A673 (cell line): ENCODE results near the gene CC2D1A. TPM values are rescaled to one million over a fixed set of nuclear protein-coding genes. Genes with fewer than 3 reads are reported as not detected.

ENCODE experiments used
- BruUV-seq: library from RNA; stranded (reverse); fragments of 400-500 nt; replicated peaks from 2 replicates; lab custom pipeline; 2021; lab: Mats Ljungman, UMichigan
- CTCF ChIA-PET: fragments of 300-600 bp; sonication (Branson Sonifier 250); formaldehyde crosslinking; loops from one replicate; lab custom pipeline; 2022; ENCODE audit warnings: antibody characterized with exemption; lab: Charles Lee
- POLR2A ChIA-PET: fragments of 300-600 bp; sonication (Branson Sonifier 250); formaldehyde crosslinking; loops from one replicate; lab custom pipeline; 2022; ENCODE audit warnings: antibody characterized with exemption; ENCODE audit not compliant: low non-redundant PET; lab: Charles Lee
- DNase-seq: peaks from one replicate; pipeline ENCODE4 v3.0.0-alpha.2; 2015; ENCODE audit warnings: low spot score
- H3K27ac ChIP-seq: fragments of 200-600 bp; sonication (generic); 2 replicates; pipeline ENCODE4 v1.5.1; 2016; ENCODE audit warnings: mixed run types, low read depth, mild to moderate bottlenecking, mixed read lengths, antibody characterized with exemption, low read length; ENCODE audit not compliant: poor library complexity, severe bottlenecking
- H3K27me3 ChIP-seq: fragments of 200-600 bp; sonication (generic); replicated peaks from 2 replicates; pipeline ENCODE4 v1.6.1; 2017; ENCODE audit warnings: mixed run types, low read depth, mild to moderate bottlenecking, mixed read lengths, antibody characterized with exemption, low read length; ENCODE audit not compliant: insufficient read depth, poor library complexity
- H3K36me3 ChIP-seq: fragments of 200-600 bp; sonication (generic); 2 replicates; pipeline ENCODE4 v1.6.1; 2016; ENCODE audit warnings: mixed run types, mild to moderate bottlenecking, mixed read lengths, antibody characterized with exemption, low read length; ENCODE audit not compliant: insufficient read depth, poor library complexity, severe bottlenecking
- H3K4me1 ChIP-seq: fragments of 200-600 bp; sonication (generic); 2 replicates; pipeline ENCODE4 v1.6.1; 2017; ENCODE audit warnings: mixed run types, mild to moderate bottlenecking, mixed read lengths, antibody characterized with exemption, low read length; ENCODE audit not compliant: insufficient read depth, poor library complexity, severe bottlenecking
- H3K4me3 ChIP-seq: fragments of 200-600 bp; sonication (generic); 2 replicates; pipeline ENCODE4 v1.5.1; 2016; ENCODE audit warnings: low read depth, mixed run types, mild to moderate bottlenecking, mixed read lengths, low read length; ENCODE audit not compliant: poor library complexity, severe bottlenecking
- H3K9me3 ChIP-seq: fragments of 200-600 bp; sonication (generic); 2 replicates; pipeline ENCODE4 v1.6.1; 2016; ENCODE audit warnings: mixed run types, low read depth, mild to moderate bottlenecking, mixed read lengths, antibody characterized with exemption, low read length; ENCODE audit not compliant: poor library complexity, severe bottlenecking
- EZH2 ChIP-seq: fragments of 200-600 bp; sonication (generic); IDR thresholded peaks from 2 replicates; pipeline ENCODE4 v1.6.1; 2017; ENCODE audit warnings: borderline replicate concordance, low read depth, mild to moderate bottlenecking, mixed read lengths, antibody characterized with exemption, low read length; ENCODE audit not compliant: poor library complexity, severe bottlenecking
- intact Hi-C: fragments of 100-400 bp; cut with micrococcal nuclease; formaldehyde crosslinking; loops from one replicate; pipeline ENCODE4 v1.10.0; 2022; ENCODE audit not compliant: unreplicated experiment
- total RNA-seq: library from RNA; stranded (reverse); gene quantifications from 2 replicates; pipeline ENCODE4 v1.2.3, GENCODE V29; 2021
- TF ChIP-seq, protein P1 (sequence below): fragments of 300-800, 200-600 bp; sonication (generic); conservative IDR thresholded peaks from 2 replicates; pipeline ENCODE4 v1.5.1; 2017; ENCODE audit warnings: low read depth, mild to moderate bottlenecking, antibody characterized with exemption, low read length, moderate library complexity, mixed read lengths

The CC2D1A gene
- total RNA-seq, 1 experiment from 2014 or later: 38.6 TPM

DNA sequence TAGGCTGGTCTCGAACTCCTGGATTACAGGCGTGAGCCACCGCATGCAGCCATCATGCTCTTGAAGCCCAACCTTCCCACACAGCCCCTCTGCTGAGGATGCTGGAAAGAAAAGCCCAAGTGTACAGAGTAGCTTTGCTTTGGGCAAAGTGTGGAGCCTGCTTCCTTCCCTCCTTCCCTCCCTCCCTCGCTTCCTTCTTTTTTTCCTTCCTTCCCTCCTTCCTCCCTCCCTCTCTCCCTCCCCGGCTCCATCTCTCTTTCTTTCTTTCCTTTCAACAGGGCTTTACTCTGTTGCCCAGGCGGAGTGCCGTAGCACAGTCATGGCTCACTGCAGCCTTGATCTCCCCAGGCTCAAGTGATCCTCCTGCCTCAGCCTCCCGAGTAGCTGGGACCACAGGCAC is 2.7 kb downstream of the CC2D1A start:
- CTCF ChIA-PET: no interaction called here
- Histone ChIP-seq H3K9me3 (no peaks in the 10 kb centered on the region), H3K27me3 (no peaks in the 10 kb centered on the region), H3K4me1 (no peaks in the 10 kb centered on the region), H3K4me3 (no peak overlapping the region), H3K36me3 (peaks cover 10% of the 10 kb centered on the region), H3K27ac (no peak overlapping the region)
- TF ChIP-seq, protein P1, sequence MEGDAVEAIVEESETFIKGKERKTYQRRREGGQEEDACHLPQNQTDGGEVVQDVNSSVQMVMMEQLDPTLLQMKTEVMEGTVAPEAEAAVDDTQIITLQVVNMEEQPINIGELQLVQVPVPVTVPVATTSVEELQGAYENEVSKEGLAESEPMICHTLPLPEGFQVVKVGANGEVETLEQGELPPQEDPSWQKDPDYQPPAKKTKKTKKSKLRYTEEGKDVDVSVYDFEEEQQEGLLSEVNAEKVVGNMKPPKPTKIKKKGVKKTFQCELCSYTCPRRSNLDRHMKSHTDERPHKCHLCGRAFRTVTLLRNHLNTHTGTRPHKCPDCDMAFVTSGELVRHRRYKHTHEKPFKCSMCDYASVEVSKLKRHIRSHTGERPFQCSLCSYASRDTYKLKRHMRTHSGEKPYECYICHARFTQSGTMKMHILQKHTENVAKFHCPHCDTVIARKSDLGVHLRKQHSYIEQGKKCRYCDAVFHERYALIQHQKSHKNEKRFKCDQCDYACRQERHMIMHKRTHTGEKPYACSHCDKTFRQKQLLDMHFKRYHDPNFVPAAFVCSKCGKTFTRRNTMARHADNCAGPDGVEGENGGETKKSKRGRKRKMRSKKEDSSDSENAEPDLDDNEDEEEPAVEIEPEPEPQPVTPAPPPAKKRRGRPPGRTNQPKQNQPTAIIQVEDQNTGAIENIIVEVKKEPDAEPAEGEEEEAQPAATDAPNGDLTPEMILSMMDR: no peak
- TF ChIP-seq EZH2: no peak
- intact Hi-C loops: no loop called here
- POLR2A ChIA-PET: no interaction called here
- BruUV-seq: no TSS peak
- DNase-seq: no peak

DNA sequence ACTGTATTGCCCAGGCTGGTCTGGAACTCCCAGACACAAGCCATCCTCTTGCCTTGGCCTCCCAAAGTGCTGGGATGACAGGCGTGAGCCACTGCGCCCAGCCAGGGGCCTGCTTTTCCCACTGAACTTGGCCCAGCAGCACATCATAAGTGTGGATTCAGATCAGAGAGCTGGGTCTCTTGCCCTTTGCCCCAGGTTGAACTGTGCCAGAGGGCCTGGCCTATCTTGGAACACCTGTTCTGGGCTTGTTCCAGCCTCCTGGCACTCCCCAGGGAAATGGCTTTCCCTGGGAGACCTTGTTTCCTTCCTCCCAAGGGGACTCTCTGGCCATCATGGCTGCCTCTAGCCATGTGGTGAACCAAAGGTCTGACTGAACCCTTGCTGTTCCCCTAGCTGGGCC is 3.4 kb downstream of the CC2D1A start:
- Histone ChIP-seq H3K36me3 (peaks cover 10% of the 10 kb centered on the region), H3K27me3 (no peaks in the 10 kb centered on the region), H3K9me3 (no peaks in the 10 kb centered on the region), H3K4me1 (no peaks in the 10 kb centered on the region), H3K27ac (no peak overlapping the region), H3K4me3 (no peak overlapping the region)
- POLR2A ChIA-PET: no interaction called here
- DNase-seq: no peak
- TF ChIP-seq, protein P1: no peak
- no peak for TF ChIP-seq EZH2
- BruUV-seq: no TSS peak
- CTCF ChIA-PET: no interaction called here
- intact Hi-C loops: no loop called here

DNA sequence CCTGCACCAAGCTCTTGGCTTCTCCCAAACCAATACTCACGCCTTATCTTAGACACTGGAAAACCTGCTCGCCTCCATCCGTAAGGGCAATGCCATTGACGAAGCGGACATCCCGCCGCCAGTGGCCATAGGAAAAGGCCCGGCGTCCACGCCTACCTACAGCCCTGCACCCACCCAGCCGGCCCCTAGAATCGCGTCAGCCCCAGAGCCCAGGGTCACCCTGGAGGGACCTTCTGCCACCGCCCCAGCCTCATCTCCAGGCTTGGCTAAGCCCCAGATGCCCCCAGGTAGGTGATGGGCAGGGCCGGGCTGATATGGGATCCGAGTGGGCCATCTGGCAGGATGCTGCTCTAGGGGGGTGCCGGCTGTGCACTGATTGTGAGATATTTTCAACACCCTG is 7.4 kb downstream of the CC2D1A start:
- CTCF ChIA-PET: no interaction called here
- TF ChIP-seq, protein P1: no peak
- TF ChIP-seq EZH2: no peak
- BruUV-seq: no TSS peak

More for the DNA sequence above, 7.4 kb downstream of the CC2D1A start:
- POLR2A ChIA-PET: interaction anchor here (0.5 kb wide), 1 partner anchor 325 kb away, joined by 7 read pairs; no protein-coding TSS in a partner anchor
- H3K27me3 ChIP-seq: no peaks in the 10 kb centered on the region
- intact Hi-C loops: no loop called here
- H3K4me3 ChIP-seq: no peak overlapping the region
- no peaks in the 10 kb centered on the region for H3K4me1 ChIP-seq
- H3K27ac ChIP-seq: no peak overlapping the region
- peaks cover 14% of the 10 kb centered on the region for H3K36me3 ChIP-seq
- DNase-seq: no peak
- H3K9me3 ChIP-seq: no peaks in the 10 kb centered on the region
